ENCODE measurements around the gene COPS4. TPM values are rescaled to one million over a fixed set of nuclear protein-coding genes. Genes with fewer than 3 reads are reported as not detected.

The COPS4 gene
- total RNA-seq, 1 experiment from 2014 or later = 28.6 TPM

DNA sequence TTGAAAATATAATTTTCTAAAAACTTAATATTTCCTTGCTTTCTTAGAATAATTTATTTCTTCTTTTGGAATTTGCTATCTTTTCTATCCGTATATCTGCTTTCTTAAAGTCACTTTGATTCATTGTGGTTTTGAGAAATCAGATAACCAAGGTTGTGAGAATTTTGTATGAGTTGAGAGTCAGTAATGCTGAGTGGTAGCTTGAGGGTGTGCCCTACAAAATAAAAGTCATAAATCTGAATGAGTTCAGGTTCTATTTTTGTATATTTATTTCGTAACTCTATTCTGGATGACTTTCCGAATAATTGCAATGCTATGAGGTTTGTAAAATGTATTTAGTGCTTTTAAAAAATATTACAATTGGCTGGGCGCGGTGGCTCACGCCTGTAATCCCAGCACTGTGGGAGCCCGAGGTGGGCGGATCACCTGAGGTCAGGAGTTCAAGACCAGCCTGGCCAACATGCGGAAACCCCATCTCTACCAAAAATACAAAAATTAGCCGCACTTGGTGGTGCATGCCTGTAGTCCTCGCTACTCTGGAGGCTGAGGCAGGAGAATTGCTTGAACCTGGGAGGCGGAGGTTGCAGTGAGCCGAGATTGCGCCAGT, 8.9 kb downstream of the COPS4 start:
- Histone ChIP-seq H3K27ac (ENCODE audit: low read depth, low read length) (no peak overlapping the region), H3K27me3 (ENCODE audit: insufficient read depth, low read length) (no peaks in the 10 kb centered on the region), H4K20me1 (ENCODE audit: insufficient read depth) (no peaks in the 10 kb centered on the region), H3K4me2 (ENCODE audit: low read length) (no peak overlapping the region), H3K9me2 (ENCODE audit: insufficient read depth) (no peaks in the 10 kb centered on the region), H2AFZ (ENCODE audit: low read depth, low read length, poor library complexity, severe bottlenecking) (no peak overlapping the region), H3K4me3 (replicated peaks in 1 of 2; ENCODE audit: low read depth in 1 of 2, low read length in 2 of 2) (no peak overlapping the region), H3K36me3 (ENCODE audit: control insufficient read depth in 1 of 2, insufficient read depth in 2 of 2, low read length in 2 of 2) (no peaks in the 10 kb centered on the region), H3K9me3 (ENCODE audit: control insufficient read depth in 1 of 2, insufficient read depth in 1 of 2, low read depth in 1 of 2, low read length in 2 of 2) (no peaks in the 10 kb centered on the region), H3K9ac (ENCODE audit: low read length) (no peak overlapping the region), H3K4me1 (ENCODE audit: control insufficient read depth in 1 of 2, insufficient read depth in 2 of 2, low read length in 2 of 2) (peaks cover 0 to 2% of the 10 kb centered on the region in 2 experiments; a peak in 1 of 4 replicates), H3K79me2 (ENCODE audit: insufficient read depth, low read length) (peaks cover 46% of the 10 kb centered on the region)
- no TSS peak for BruUV-seq (replicated peaks)
- ATAC-seq (no peak), DNase-seq (ENCODE audit: low read depth, low spot score) (no peak)
- ChIA-PET POLR2A (no interaction called here), CTCF (no interaction called here), RAD21 (ENCODE audit: low non-redundant PET in 1 of 2, low total read pairs in 2 of 2, uncharacterized antibody in 2 of 2, unreplicated experiment in 2 of 2) (no interaction called here)
- no peak for TF ChIP-seq POLR2AphosphoS5 (IDR thresholded peaks at IDR 0.05; ENCODE audit: low read depth, low read length)
- no peak for TF ChIP-seq FOSL1 (IDR thresholded peaks at IDR 0.05; ENCODE audit: low read depth)
- no peak for TF ChIP-seq CBX3 (IDR thresholded peaks at IDR 0.05; ENCODE audit: low read depth)
- TF ChIP-seq EZH2phosphoT487 (IDR thresholded peaks at IDR 0.05; ENCODE audit: borderline replicate concordance) = no peak
- TF ChIP-seq JUND (IDR thresholded peaks at IDR 0.05) = no peak
- no peak for TF ChIP-seq ZFX (IDR thresholded peaks at IDR 0.05)
- TF ChIP-seq, protein P1, sequence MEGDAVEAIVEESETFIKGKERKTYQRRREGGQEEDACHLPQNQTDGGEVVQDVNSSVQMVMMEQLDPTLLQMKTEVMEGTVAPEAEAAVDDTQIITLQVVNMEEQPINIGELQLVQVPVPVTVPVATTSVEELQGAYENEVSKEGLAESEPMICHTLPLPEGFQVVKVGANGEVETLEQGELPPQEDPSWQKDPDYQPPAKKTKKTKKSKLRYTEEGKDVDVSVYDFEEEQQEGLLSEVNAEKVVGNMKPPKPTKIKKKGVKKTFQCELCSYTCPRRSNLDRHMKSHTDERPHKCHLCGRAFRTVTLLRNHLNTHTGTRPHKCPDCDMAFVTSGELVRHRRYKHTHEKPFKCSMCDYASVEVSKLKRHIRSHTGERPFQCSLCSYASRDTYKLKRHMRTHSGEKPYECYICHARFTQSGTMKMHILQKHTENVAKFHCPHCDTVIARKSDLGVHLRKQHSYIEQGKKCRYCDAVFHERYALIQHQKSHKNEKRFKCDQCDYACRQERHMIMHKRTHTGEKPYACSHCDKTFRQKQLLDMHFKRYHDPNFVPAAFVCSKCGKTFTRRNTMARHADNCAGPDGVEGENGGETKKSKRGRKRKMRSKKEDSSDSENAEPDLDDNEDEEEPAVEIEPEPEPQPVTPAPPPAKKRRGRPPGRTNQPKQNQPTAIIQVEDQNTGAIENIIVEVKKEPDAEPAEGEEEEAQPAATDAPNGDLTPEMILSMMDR (IDR thresholded peaks at IDR 0.05 in 2 of 3, conservative IDR thresholded peaks at IDR 0.05 in 1 of 3; ENCODE audit: borderline replicate concordance in 1 of 3, insufficient read depth in 1 of 3, low read depth in 2 of 3, low read length in 2 of 3) = no peak
- TF ChIP-seq, protein P2, sequence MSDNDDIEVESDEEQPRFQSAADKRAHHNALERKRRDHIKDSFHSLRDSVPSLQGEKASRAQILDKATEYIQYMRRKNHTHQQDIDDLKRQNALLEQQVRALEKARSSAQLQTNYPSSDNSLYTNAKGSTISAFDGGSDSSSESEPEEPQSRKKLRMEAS (IDR thresholded peaks at IDR 0.05) = no peak
- TF ChIP-seq SP1 (IDR thresholded peaks at IDR 0.05; ENCODE audit: low read depth) = no peak
- no peak for TF ChIP-seq ELF1 (IDR thresholded peaks at IDR 0.05; ENCODE audit: borderline replicate concordance, low read depth)
- no peak for TF ChIP-seq TCF7L2 (IDR thresholded peaks at IDR 0.05; ENCODE audit: borderline replicate concordance, extremely low read depth, insufficient read depth, insufficient read length)
- intact Hi-C loops (cut with micrococcal nuclease) = no loop called here
